Measurements from ENCODE around the gene CYFIP2.

Gene CYFIP2

GRCh38 chr5:157444224-157444623, 178.3 kb downstream of the CYFIP2 start:
- DNase-seq (ENCODE audit: low spot score): no peak
- TF ChIP-seq, protein P1, sequence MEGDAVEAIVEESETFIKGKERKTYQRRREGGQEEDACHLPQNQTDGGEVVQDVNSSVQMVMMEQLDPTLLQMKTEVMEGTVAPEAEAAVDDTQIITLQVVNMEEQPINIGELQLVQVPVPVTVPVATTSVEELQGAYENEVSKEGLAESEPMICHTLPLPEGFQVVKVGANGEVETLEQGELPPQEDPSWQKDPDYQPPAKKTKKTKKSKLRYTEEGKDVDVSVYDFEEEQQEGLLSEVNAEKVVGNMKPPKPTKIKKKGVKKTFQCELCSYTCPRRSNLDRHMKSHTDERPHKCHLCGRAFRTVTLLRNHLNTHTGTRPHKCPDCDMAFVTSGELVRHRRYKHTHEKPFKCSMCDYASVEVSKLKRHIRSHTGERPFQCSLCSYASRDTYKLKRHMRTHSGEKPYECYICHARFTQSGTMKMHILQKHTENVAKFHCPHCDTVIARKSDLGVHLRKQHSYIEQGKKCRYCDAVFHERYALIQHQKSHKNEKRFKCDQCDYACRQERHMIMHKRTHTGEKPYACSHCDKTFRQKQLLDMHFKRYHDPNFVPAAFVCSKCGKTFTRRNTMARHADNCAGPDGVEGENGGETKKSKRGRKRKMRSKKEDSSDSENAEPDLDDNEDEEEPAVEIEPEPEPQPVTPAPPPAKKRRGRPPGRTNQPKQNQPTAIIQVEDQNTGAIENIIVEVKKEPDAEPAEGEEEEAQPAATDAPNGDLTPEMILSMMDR (IDR thresholded peaks at IDR 0.05; ENCODE audit: extremely low read depth, missing control alignments): no peak
